Activated naive CD8-positive, alpha-beta T cell treated with anti-CD3 and anti-CD28 coated beads, Interleukin-2, amount 50 U/mL, for 24 hours (primary cell): ENCODE measurements around the gene DCC.
A peak's percentile ranks its signal among the peaks of the same experiment; 100 is the strongest.

Experiments used
- ATAC-seq: fragments of 150-1000 bp; cut with Tn5 transposase; one replicate; pipeline ENCODE4 v1.10.0; 2021
- DNase-seq: peaks from one replicate; pipeline ENCODE4 v3.0.0; 2021
- H3K27ac Mint-ChIP-seq: one replicate; pipeline ENCODE4 v1.8.0; 2021; ENCODE audit warnings: mild to moderate bottlenecking, mixed read lengths
- H3K27me3 Mint-ChIP-seq: one replicate; pipeline ENCODE4 v1.8.0; 2021; ENCODE audit warnings: mixed read lengths
- H3K36me3 Mint-ChIP-seq: one replicate; pipeline ENCODE4 v1.8.0; 2021; ENCODE audit warnings: low read depth, mixed read lengths
- H3K4me1 Mint-ChIP-seq: one replicate; pipeline ENCODE4 v1.8.0; 2021; ENCODE audit warnings: mixed read lengths
- H3K4me3 Mint-ChIP-seq: one replicate; pipeline ENCODE4 v1.8.0; 2021; ENCODE audit warnings: mild to moderate bottlenecking, moderate library complexity, mixed read lengths
- H3K9me3 Mint-ChIP-seq: one replicate; pipeline ENCODE4 v1.8.0; 2021; ENCODE audit warnings: mixed read lengths

The DCC gene

DNA sequence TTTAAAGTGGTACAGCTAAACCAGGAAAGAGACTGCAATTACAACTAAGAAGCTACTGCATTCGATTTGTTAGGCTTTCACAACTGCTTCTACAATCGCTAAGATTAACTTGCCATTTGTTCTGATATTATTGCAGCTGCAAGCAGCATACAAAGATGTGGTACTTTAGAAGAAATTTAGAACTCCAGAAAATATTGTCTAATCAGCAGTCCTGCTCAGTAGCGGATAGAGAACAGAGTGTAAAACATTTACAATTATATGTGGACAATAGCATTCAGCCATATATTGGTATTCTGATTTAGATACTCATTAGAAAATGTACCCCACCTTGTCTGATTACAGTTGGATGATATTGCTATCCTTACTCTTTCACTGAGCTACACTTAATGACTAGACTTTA is 265.3 kb downstream of the DCC start:
- H3K36me3 Mint-ChIP-seq: no peaks in the 10 kb centered on the region
- no peak overlapping the region for H3K4me3 Mint-ChIP-seq
- no peak for DNase-seq
- H3K27ac Mint-ChIP-seq: no peak overlapping the region
- H3K27me3 Mint-ChIP-seq: no peaks in the 10 kb centered on the region
- no peak for ATAC-seq
- peaks cover 4% of the 10 kb centered on the region for H3K9me3 Mint-ChIP-seq
- H3K4me1 Mint-ChIP-seq: no peaks in the 10 kb centered on the region

DNA sequence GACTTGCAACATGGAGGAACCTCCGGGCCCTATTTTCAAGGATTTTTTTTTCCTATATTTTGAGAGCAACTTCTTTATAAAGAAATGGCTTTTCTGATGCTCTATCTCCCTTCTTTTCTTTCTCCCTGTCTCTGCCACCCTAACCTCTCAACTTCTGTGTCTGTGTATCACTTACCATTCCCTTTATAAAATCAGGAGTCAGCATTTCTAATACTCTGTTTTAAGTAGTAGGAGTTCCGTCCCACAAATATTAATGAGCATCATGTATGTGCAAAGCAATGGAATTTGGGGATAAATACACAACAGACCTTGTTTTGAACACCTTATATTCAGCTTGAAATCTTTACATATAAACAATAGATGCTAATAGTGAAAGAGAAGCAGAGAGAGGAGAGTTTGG is 268.0 kb downstream of the DCC start:
- Mint-ChIP-seq H3K4me3 (no peak overlapping the region), H3K9me3 (peaks cover 4% of the 10 kb centered on the region), H3K36me3 (no peaks in the 10 kb centered on the region), H3K27ac (no peak overlapping the region), H3K27me3 (no peaks in the 10 kb centered on the region), H3K4me1 (no peaks in the 10 kb centered on the region)
- no peak for DNase-seq
- ATAC-seq: no peak

DNA sequence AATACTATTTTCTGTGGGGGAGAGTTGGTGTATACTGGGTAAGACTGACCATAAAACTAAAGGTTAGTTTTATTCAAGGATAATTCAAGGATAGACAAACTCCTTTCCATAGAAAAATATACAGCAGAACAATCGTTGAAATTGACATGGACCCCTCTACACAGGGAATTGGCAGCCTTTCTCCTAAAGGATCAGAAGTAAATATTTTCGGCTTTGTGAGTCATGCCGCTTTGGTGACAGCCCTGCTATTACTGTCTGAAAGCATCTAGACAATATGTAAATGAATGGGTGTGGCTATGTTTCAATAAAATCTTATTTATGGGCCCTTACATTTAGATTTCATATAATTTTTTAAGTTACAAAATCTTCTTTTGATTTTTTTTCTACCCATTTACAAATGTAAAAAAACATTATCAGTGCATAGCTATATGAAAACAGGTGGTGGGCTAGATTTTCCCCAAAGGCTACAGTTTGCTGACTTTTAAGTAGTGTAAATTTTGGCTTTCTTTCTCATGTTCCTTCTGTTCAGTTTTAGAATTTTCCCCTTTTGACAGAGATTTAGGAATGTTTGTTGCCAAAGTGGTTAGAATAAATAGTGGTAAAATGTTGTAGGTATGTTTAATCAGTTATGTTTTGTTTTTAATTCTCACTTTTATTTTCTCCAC is 270.6 kb downstream of the DCC start:
- ATAC-seq (no peak), DNase-seq (no peak)
- Mint-ChIP-seq H3K9me3 (peaks cover 4% of the 10 kb centered on the region), H3K4me3 (no peak overlapping the region), H3K4me1 (no peaks in the 10 kb centered on the region), H3K36me3 (no peaks in the 10 kb centered on the region), H3K27me3 (no peaks in the 10 kb centered on the region), H3K27ac (no peak overlapping the region)

DNA sequence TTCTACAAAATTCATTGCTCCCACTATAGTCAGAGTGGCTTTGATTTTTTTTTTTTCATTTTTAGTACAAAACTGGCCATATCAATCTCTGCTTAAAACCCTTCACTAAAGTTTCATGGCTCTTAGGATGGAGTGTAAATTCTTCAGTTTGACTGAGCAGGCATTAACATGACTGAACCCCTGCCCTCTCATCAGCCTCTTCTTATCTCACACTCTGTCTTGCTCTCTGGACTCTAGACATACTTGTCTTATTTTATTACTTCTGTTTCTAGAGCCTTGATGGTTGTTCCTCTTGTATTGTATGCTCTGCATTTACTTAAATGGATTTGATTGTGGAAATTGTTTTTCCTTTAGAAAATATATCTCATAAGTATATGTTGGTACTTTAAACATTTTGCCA is 272.4 kb downstream of the DCC start:
- H3K27me3 Mint-ChIP-seq: no peaks in the 10 kb centered on the region
- DNase-seq: no peak
- peaks cover 4% of the 10 kb centered on the region for H3K9me3 Mint-ChIP-seq
- H3K27ac Mint-ChIP-seq: no peak overlapping the region
- H3K4me3 Mint-ChIP-seq: no peak overlapping the region
- no peak for ATAC-seq
- no peaks in the 10 kb centered on the region for H3K36me3 Mint-ChIP-seq
- no peaks in the 10 kb centered on the region for H3K4me1 Mint-ChIP-seq

DNA sequence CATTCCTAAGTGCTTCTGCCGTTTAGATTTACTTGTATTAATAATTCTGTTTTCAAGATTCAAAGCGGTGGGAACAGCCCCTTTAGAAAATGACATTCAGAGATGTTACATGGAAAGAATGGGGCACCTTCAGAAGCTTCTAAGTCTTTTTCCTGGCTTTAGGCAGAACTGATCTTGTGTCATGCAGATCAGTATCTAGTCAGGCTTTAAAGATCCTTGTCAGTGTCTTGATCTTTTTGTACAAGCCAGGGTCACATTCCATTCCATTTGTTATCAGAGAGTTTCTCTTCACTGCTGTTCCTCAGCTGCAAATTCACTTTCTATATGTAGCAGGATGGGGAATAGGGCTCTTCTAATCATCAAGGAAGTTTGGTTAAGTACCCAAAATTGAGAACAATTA is 275.3 kb downstream of the DCC start:
- no peak for DNase-seq
- ATAC-seq: no peak
- Mint-ChIP-seq H3K4me1 (no peaks in the 10 kb centered on the region), H3K9me3 (no peaks in the 10 kb centered on the region), H3K4me3 (no peak overlapping the region), H3K27me3 (no peaks in the 10 kb centered on the region), H3K36me3 (no peaks in the 10 kb centered on the region), H3K27ac (no peak overlapping the region)

DNA sequence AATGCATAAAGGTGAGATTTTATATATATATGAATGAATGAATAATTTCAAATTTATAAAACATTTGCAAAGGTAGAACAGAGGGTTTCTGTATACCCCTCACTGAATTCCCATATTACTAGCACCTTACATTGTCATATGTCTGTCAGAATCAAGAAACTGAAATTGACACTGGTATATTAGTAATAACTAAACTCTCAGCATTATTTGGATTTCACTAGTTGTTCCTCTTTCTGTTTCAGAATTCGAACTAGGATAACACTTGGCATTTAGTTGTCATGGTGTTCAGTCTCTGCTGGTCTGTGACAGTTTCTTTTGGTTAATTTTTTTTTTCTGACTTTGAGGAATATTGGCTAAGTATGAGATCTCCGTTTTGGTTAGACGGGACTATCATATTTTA is 275.9 kb downstream of the DCC start:
- H3K4me3 Mint-ChIP-seq: no peak overlapping the region
- no peaks in the 10 kb centered on the region for H3K27me3 Mint-ChIP-seq
- H3K9me3 Mint-ChIP-seq: no peaks in the 10 kb centered on the region
- DNase-seq: no peak
- no peaks in the 10 kb centered on the region for H3K4me1 Mint-ChIP-seq
- no peak overlapping the region for H3K27ac Mint-ChIP-seq
- ATAC-seq: no peak
- H3K36me3 Mint-ChIP-seq: no peaks in the 10 kb centered on the region

DNA sequence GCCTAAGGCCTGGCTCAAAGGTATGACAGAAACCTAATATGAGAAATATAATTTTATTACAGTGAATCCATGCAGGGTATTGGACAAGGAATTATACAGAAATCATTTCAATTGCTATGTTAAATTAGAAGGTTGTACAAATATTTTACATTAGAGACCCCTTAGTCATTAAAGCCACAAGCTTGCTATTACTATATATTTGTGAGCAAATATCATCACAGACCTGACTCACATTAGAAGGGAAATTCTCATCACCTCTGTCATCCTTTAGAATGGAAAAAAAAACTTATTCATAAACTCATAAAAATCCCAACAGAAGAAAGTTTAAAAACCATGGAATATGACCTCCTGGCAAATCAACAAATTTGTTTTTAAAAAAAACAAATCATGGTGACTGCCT is 277.9 kb downstream of the DCC start:
- Mint-ChIP-seq H3K4me1 (no peaks in the 10 kb centered on the region), H3K36me3 (no peaks in the 10 kb centered on the region), H3K27ac (no peak overlapping the region), H3K9me3 (no peaks in the 10 kb centered on the region), H3K27me3 (no peaks in the 10 kb centered on the region), H3K4me3 (no peak overlapping the region)
- DNase-seq (no peak), ATAC-seq (no peak)

DNA sequence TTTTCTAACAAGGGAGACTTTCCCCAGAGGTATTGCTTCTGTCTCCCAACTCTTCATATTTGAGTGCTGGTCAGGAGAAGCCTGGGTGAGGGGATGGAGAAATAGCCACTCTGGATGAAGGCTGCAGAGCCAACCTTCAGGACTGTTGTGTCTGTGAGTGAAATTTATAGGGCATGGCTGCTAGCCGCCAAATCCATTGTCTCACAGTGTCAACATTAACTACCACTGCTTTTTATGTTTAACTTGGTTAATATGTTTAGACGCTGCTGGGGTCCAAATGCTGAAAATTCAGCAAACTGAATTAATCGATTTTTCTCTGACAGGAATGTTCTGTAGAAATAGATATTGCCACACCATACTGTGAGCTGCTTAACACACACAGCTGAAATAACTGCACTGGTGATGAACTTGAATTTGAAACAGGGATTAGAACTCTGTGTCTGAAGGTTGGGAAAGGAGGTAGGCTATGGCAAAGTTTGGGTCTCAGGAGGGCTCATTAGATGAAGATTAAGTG is 281.0 kb downstream of the DCC start:
- no peak overlapping the region for H3K27ac Mint-ChIP-seq
- no peak for DNase-seq
- no peaks in the 10 kb centered on the region for H3K4me1 Mint-ChIP-seq
- no peak for ATAC-seq
- no peaks in the 10 kb centered on the region for H3K9me3 Mint-ChIP-seq
- no peak overlapping the region for H3K4me3 Mint-ChIP-seq
- no peaks in the 10 kb centered on the region for H3K27me3 Mint-ChIP-seq
- H3K36me3 Mint-ChIP-seq: no peaks in the 10 kb centered on the region

DNA sequence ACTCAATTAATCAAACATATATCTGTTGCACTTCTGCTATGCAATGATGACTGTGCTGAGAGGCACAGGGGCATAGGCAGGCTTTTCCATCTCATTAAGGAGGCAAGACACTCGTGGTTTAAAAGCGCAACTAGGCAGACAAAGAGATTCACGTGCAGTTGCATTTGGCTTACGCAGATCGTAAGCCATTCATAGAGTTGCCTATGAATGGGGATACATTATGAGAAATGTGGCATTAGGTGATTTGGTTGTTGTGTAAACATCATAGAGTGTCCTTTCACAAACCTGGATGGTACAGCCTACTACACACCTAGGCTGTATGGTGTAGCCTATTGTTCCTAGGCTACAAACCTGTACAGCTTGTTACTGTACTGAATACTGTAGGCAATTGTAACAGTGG is 284.7 kb downstream of the DCC start:
- no peak for DNase-seq

DNA sequence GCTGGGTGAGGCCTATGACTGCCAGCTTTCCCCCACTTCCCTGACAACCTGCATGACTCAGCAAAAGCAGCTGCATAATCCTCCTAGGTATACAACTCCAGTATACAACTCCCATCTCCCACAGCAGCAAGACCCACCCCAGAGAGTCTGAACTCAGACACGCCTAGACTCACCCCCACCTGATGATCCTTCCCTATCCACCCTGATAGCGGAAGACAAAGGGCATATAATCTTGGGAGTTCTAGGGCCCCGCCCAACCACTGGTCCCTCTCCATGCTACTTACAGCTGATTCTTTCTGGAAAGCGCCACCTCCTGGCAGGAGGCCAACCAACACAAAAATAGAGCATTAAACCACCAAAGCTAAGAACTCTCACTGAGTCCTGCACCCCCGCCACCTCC is 296.5 kb downstream of the DCC start:
- Mint-ChIP-seq H3K27me3 (peaks cover 2% of the 10 kb centered on the region), H3K36me3 (no peaks in the 10 kb centered on the region), H3K4me1 (no peaks in the 10 kb centered on the region), H3K9me3 (peaks cover 18% of the 10 kb centered on the region), H3K27ac (no peak overlapping the region), H3K4me3 (no peak overlapping the region)
- ATAC-seq (no peak), DNase-seq (peak; percentile 1)

More for the DNA sequence above, 284.7 kb downstream of the DCC start:
- no peaks in the 10 kb centered on the region for H3K9me3 Mint-ChIP-seq
- H3K4me3 Mint-ChIP-seq: no peak overlapping the region
- H3K36me3 Mint-ChIP-seq: no peaks in the 10 kb centered on the region
- no peak overlapping the region for H3K27ac Mint-ChIP-seq
- no peak for ATAC-seq
- no peaks in the 10 kb centered on the region for H3K27me3 Mint-ChIP-seq
- no peaks in the 10 kb centered on the region for H3K4me1 Mint-ChIP-seq

DNA sequence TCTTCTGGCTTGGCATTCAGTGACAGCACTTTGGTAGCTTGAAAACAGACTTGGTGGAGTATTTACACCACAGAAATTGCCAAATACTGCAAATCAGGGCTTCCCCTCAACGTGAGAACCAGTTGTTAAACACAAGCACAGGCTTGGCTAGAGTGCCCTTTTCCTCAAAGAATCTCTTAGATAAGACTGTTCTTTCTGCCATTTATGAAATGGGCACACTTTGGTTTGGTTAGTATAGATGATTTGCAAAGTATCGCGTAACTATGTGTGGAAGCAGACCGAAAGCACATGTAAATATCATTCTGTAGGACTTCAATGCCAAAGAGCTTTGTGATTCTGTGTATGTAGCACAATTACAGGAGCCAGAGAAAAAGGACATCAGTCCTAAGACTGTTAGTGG is 308.2 kb downstream of the DCC start:
- Mint-ChIP-seq H3K4me3 (no peak overlapping the region), H3K27ac (no peak overlapping the region), H3K9me3 (peaks cover 8% of the 10 kb centered on the region), H3K27me3 (no peaks in the 10 kb centered on the region), H3K36me3 (no peaks in the 10 kb centered on the region), H3K4me1 (no peaks in the 10 kb centered on the region)
- no peak for ATAC-seq
- no peak for DNase-seq

DNA sequence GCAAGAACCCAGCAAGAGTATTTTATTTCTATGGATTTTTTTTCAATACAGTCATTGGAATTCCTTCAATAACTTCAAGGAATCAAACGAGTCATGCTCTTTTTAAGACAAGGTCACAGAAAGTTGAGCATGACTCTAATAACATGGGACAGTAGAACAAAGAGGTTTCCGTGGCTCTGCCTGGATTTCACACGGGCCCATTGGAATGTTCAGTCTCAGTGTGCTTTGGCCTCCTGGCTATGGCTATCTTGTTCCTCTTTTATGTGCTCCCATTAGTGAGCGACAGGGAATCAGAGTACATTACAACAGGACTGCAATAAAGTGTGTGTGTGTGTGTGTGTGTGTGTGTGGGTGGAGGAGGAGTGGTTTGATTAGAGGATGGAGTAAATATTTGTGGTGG is 312.4 kb downstream of the DCC start:
- H3K27me3 Mint-ChIP-seq: no peaks in the 10 kb centered on the region
- H3K4me3 Mint-ChIP-seq: no peak overlapping the region
- ATAC-seq: no peak
- H3K4me1 Mint-ChIP-seq: no peaks in the 10 kb centered on the region
- H3K36me3 Mint-ChIP-seq: no peaks in the 10 kb centered on the region
- H3K9me3 Mint-ChIP-seq: peaks cover 5% of the 10 kb centered on the region
- no peak overlapping the region for H3K27ac Mint-ChIP-seq
- DNase-seq: no peak

DNA sequence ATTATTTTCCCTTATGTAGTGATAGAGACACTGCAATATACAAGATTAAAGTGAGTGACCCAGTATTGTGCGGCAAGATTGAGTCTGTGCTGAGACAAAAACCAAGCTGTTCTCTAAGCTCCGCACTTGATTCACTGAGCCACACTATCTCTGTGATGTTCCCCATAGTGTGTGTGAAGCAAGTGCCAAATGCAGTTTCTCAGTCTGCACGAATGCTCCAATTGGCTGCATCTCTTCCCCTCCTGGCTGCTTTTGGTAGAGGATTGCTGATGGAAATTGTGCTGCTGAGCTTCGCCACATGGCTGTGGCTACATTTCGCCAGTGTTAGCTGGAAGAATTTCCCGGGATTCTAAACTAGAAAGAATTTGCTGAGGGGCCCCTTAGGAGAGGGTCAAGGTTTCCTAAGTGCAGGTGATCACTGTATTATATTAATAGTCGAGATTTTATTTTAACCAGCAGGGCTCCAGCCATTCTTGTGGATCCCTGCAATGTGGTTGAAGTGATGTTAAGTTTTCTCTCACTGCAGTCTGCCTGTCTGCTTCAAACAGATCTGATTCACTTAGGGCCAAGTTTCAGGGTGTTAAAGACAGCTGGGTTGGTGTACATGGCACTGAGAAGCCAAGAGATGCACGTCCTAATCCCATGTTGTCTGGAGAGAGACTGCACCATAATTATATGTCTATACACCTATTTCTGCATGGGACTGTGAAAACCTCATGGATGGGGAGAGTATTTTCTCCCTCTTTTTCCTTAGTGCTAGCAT is 317.2 kb downstream of the DCC start:
- DNase-seq (no peak), ATAC-seq (no peak)
- no peak overlapping the region for H3K27ac Mint-ChIP-seq
- no peak overlapping the region for H3K4me3 Mint-ChIP-seq
- H3K36me3 Mint-ChIP-seq: no peaks in the 10 kb centered on the region
- H3K27me3 Mint-ChIP-seq: no peaks in the 10 kb centered on the region
- no peaks in the 10 kb centered on the region for H3K9me3 Mint-ChIP-seq
- H3K4me1 Mint-ChIP-seq: no peaks in the 10 kb centered on the region

DNA sequence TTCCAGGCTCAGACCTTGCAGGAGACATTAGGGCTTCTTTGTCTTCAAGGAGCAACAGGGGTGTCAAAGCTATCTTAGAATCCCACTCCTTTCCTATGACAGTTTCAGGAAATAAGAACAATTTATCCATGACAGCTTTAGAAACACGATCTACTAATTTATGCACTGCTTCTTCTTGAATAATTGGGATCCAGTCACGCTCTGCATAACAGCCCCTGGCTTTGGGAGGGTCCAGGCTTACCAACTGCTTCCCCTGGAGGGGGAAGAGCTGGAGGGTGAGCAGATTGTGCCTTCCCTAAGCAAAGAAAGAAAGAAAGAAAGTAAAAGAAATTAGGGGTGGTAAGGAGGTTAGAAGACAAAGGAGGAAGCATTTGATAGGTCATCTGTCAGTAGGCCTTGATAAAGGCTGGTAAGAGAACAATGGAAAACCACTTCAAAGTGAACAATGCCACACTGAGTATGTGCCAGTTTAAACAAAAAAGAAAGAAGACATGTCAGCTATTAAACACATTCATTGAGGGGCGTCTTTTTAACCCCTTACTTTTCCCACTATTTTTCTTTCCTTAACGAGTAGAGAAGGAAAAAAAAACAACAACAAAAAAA is 327.6 kb downstream of the DCC start:
- DNase-seq: no peak
- H3K4me1 Mint-ChIP-seq: no peaks in the 10 kb centered on the region
- no peaks in the 10 kb centered on the region for H3K27me3 Mint-ChIP-seq
- H3K27ac Mint-ChIP-seq: no peak overlapping the region
- no peaks in the 10 kb centered on the region for H3K36me3 Mint-ChIP-seq
- no peak for ATAC-seq
- no peak overlapping the region for H3K4me3 Mint-ChIP-seq
- H3K9me3 Mint-ChIP-seq: no peaks in the 10 kb centered on the region

DNA sequence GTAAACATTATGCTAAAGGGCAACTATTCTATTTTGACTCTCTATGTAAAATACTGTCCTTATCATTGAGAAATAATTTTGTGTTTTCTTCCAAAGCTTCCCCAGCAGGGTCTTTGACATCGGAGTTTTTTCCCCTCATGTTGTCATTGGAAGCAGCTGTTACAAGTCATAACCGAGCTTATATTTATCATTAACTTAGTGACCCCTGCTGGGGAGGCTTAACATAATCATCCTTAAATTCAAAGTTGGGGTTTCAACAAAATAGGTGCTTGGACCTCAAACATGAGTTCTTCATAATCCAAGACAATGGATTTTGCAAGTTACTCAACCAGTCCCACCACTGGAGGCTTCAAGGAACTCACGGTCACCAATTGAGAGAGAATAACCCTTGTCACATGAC is 330.9 kb downstream of the DCC start:
- Mint-ChIP-seq H3K4me1 (no peaks in the 10 kb centered on the region), H3K4me3 (no peak overlapping the region), H3K9me3 (no peaks in the 10 kb centered on the region), H3K27ac (no peak overlapping the region), H3K36me3 (no peaks in the 10 kb centered on the region), H3K27me3 (no peaks in the 10 kb centered on the region)
- DNase-seq (no peak), ATAC-seq (no peak)
